H9 (cell line): ENCODE results near the gene ALDH1A2. TPM values are rescaled to one million over a fixed set of nuclear protein-coding genes. Genes with fewer than 3 reads are reported as not detected.

Experiments
- DNase-seq: peaks from one replicate; pipeline ENCODE4 v3.0.0-alpha.2; 2017
- H2AFZ ChIP-seq: one replicate; pipeline ENCODE4 v1.6.1; 2013; ENCODE audit warnings: mild to moderate bottlenecking, low read length, control low read depth, moderate library complexity
- H2AK5ac ChIP-seq: 2 replicates; pipeline ENCODE4 v1.6.1; 2013; ENCODE audit warnings: low read length, control low read depth, mixed read lengths; ENCODE audit not compliant: insufficient read length
- H2BK120ac ChIP-seq: one replicate; pipeline ENCODE4 v1.6.1; 2013; ENCODE audit warnings: low read depth, mild to moderate bottlenecking, low read length, control low read depth, inconsistent platforms; ENCODE audit not compliant: poor library complexity, severe bottlenecking
- H2BK12ac ChIP-seq: 2 replicates; pipeline ENCODE4 v1.6.1; 2013; ENCODE audit warnings: low read length, control low read depth, mixed read lengths, low read depth; ENCODE audit not compliant: insufficient read length
- H2BK15ac ChIP-seq: 2 replicates; pipeline ENCODE4 v1.6.1; 2013; ENCODE audit warnings: low read depth, low read length, control low read depth
- H2BK20ac ChIP-seq: one replicate; pipeline ENCODE4 v1.6.1; 2013; ENCODE audit warnings: low read depth, mild to moderate bottlenecking, low read length, control low read depth, inconsistent platforms; ENCODE audit not compliant: poor library complexity, severe bottlenecking
- H2BK5ac ChIP-seq: 2 replicates; pipeline ENCODE4 v1.6.1; 2013; ENCODE audit warnings: low read length, control low read depth, mixed read lengths; ENCODE audit not compliant: insufficient read length
- H3K14ac ChIP-seq: 2 replicates; pipeline ENCODE4 v1.6.1; 2013; ENCODE audit warnings: low read length, control low read depth; ENCODE audit not compliant: insufficient read depth
- H3K18ac ChIP-seq: 2 replicates; pipeline ENCODE4 v1.6.1; 2013; ENCODE audit warnings: low read depth, mild to moderate bottlenecking, mixed read lengths, low read length, control low read depth; ENCODE audit not compliant: insufficient read length
- H3K23ac ChIP-seq: 2 replicates; pipeline ENCODE4 v1.6.1; 2013; ENCODE audit warnings: low read length, control low read depth, mixed read lengths, low read depth; ENCODE audit not compliant: insufficient read length
- H3K23me2 ChIP-seq: 2 replicates; pipeline ENCODE4 v1.6.1; 2013; ENCODE audit warnings: low read depth, mild to moderate bottlenecking, mixed read lengths, low read length, control low read depth; ENCODE audit not compliant: insufficient read length, poor library complexity, severe bottlenecking
- H3K27ac ChIP-seq: 2 replicates; pipeline ENCODE4 v1.5.1; 2013; ENCODE audit warnings: low read length, control low read depth, mixed read lengths, low read depth; ENCODE audit not compliant: insufficient read length
- H3K27me3 ChIP-seq: 2 replicates; pipeline ENCODE4 v1.6.1; 2013; ENCODE audit warnings: low read length, control low read depth, inconsistent platforms; ENCODE audit not compliant: insufficient read depth
- H3K4ac ChIP-seq: 2 replicates; pipeline ENCODE4 v1.6.1; 2013; ENCODE audit warnings: low read depth, mild to moderate bottlenecking, control low read depth, inconsistent platforms, low read length, moderate library complexity
- H3K4me1 ChIP-seq: 2 replicates; pipeline ENCODE4 v1.6.1; 2013; ENCODE audit warnings: low read length, control low read depth, inconsistent platforms; ENCODE audit not compliant: insufficient read depth
- H3K4me2 ChIP-seq: 2 replicates; pipeline ENCODE4 v1.6.1; 2013; ENCODE audit warnings: low read length, control low read depth, mixed read lengths; ENCODE audit not compliant: insufficient read length, insufficient read depth
- H3K56ac ChIP-seq: 2 replicates; pipeline ENCODE4 v1.6.1; 2013; ENCODE audit warnings: low read depth, mild to moderate bottlenecking, mixed read lengths, low read length, control low read depth; ENCODE audit not compliant: insufficient read length
- H3K79me1 ChIP-seq: 2 replicates; pipeline ENCODE4 v1.6.1; 2013; ENCODE audit warnings: low read depth, mild to moderate bottlenecking, moderate library complexity, low read length, control low read depth, inconsistent platforms; ENCODE audit not compliant: insufficient read depth, poor library complexity, severe bottlenecking
- H3K79me2 ChIP-seq: 2 replicates; pipeline ENCODE4 v1.6.1; 2013; ENCODE audit warnings: low read length, control low read depth, inconsistent platforms; ENCODE audit not compliant: insufficient read depth
- H3K9ac ChIP-seq: 2 replicates; pipeline ENCODE4 v1.6.1; 2013; ENCODE audit warnings: low read length, control low read depth, mixed read lengths; ENCODE audit not compliant: insufficient read length; ENCODE audit errors: extremely low read depth
- H3K9me3 ChIP-seq: one replicate; pipeline ENCODE4 v1.6.1; 2013; ENCODE audit warnings: low read depth, low read length, inconsistent platforms; ENCODE audit not compliant: control insufficient read depth
- H3T11ph ChIP-seq: one replicate; pipeline ENCODE4 v1.6.1; 2013; ENCODE audit warnings: mild to moderate bottlenecking, low read length, control low read depth, inconsistent platforms
- H4K20me1 ChIP-seq: one replicate; pipeline ENCODE4 v1.6.1; 2013; ENCODE audit not compliant: control insufficient read depth, insufficient read length, insufficient read depth
- H4K5ac ChIP-seq: 2 replicates; pipeline ENCODE4 v1.6.1; 2013; ENCODE audit warnings: low read depth, mild to moderate bottlenecking, mixed read lengths, low read length, control low read depth; ENCODE audit not compliant: insufficient read length
- H4K8ac ChIP-seq: replicated peaks from 2 replicates; pipeline ENCODE4 v1.6.1; 2013; ENCODE audit warnings: low read length, control low read depth, mixed read lengths, low read depth; ENCODE audit not compliant: insufficient read length
- H4K91ac ChIP-seq: 2 replicates; pipeline ENCODE4 v1.6.1; 2013; ENCODE audit warnings: low read depth, mild to moderate bottlenecking, moderate library complexity, mixed read lengths, low read length, control low read depth; ENCODE audit not compliant: insufficient read length
- H3K27ac Mint-ChIP-seq, 3 experiments: 2 replicates in 2 of 3; 3 replicates in 1 of 3; pipeline ENCODE4 v1.8.0; 2020 to 2021; ENCODE audit warnings: mixed read lengths in 3 of 3, mild to moderate bottlenecking in 1 of 3, moderate library complexity in 1 of 3
- H3K27me3 Mint-ChIP-seq: 2 replicates; pipeline ENCODE4 v1.8.0; 2021; ENCODE audit warnings: low read depth, mild to moderate bottlenecking, moderate library complexity, mixed read lengths
- H3K36me3 Mint-ChIP-seq, 3 experiments: 2 replicates in 2 of 3; 3 replicates in 1 of 3; pipeline ENCODE4 v1.8.0; 2020 to 2021; ENCODE audit warnings: low read depth in 3 of 3, mixed read lengths in 3 of 3; ENCODE audit not compliant: insufficient read depth in 1 of 3
- H3K4me1 Mint-ChIP-seq, 2 experiments: 2 replicates each; pipeline ENCODE4 v1.8.0; 2020; ENCODE audit warnings: mixed read lengths in 2 of 2
- H3K4me3 Mint-ChIP-seq, 2 experiments: 2 replicates in 1 of 2; 3 replicates in 1 of 2; pipeline ENCODE4 v1.8.0; 2020 to 2021; ENCODE audit warnings: mild to moderate bottlenecking in 2 of 2, mixed read lengths in 2 of 2, moderate library complexity in 1 of 2
- H3K9me3 Mint-ChIP-seq, 2 experiments: 2 replicates in 1 of 2; 3 replicates in 1 of 2; pipeline ENCODE4 v1.8.0; 2020; ENCODE audit warnings: mild to moderate bottlenecking in 2 of 2, mixed read lengths in 2 of 2, moderate library complexity in 1 of 2
- WGBS: extraction: QIAGEN DNeasy Blood & Tissue Kit; methylation state at CpG from one replicate; pipeline ENCODE4 v1.1.7; 2013; ENCODE audit warnings: missing lambda C conversion rate, low lambda C conversion rate, mixed read lengths; ENCODE audit not compliant: insufficient read length; ENCODE audit errors: extremely low coverage; 5-methylcytosine and 5-hydroxymethylcytosine counted together
- total RNA-seq: library from RNA; stranded (reverse); gene quantifications from 2 replicates; pipeline ENCODE4 v1.2.1, GENCODE V29; 2021
- TF ChIP-seq, protein P1 (sequence below): fragments of 200-600 bp; sonication (generic); conservative IDR thresholded peaks from 3 replicates; pipeline ENCODE4 v1.8.0; 2021; ENCODE audit warnings: antibody characterized with exemption, mild to moderate bottlenecking

Gene ALDH1A2
- total RNA-seq, 1 experiment from 2014 or later, result 0.72 TPM

DNA sequence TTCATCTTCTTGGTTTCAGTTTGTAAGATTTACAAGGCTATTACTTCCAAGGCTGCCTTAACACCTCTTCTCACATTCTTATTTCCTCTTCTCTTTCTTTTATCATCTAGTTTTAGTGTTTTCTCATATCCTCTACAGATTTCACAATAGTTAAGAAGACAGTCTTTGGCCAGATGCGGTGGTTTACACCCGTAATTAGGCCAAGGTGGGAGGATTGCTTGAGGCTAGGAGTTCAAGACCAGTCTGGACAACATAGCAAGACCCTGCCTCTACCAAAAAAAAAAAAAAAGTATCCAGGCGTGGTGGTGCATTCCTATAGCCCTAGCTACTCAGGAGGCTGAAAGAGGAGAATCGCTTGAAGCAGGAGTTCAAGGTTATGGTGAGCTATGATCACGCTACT is 3.5 kb upstream of the ALDH1A2 start:
- peaks cover 10% of the 10 kb centered on the region in 2 experiments for H3K4me1 Mint-ChIP-seq

More for the DNA sequence above, 3.5 kb upstream of the ALDH1A2 start:
- no peaks in the 10 kb centered on the region for H3K36me3 Mint-ChIP-seq
- no CpG with 5 or more reads among the region's 5 CpGs for WGBS
- no peak overlapping the region for H4K8ac ChIP-seq
- no peak overlapping the region for H2BK120ac ChIP-seq
- peaks cover 59% of the 10 kb centered on the region for H3K27me3 Mint-ChIP-seq
- H3K23me2 ChIP-seq, result peaks cover 12% of the 10 kb centered on the region
- no peak overlapping the region for H3T11ph ChIP-seq
- no peak overlapping the region for H2AFZ ChIP-seq
- H3K4me1 ChIP-seq, result no peaks in the 10 kb centered on the region
- H3K56ac ChIP-seq, result no peak overlapping the region
- no peak overlapping the region for H2BK5ac ChIP-seq
- DNase-seq, result no peak
- peaks cover 20% of the 10 kb centered on the region; the same call in 1 of the 2 replicates for H3K27me3 ChIP-seq
- no peak overlapping the region for H3K14ac ChIP-seq
- no peak overlapping the region for H3K4me3 Mint-ChIP-seq
- H2BK20ac ChIP-seq, result no peak overlapping the region
- peaks cover 0 to 3% of the 10 kb centered on the region in 2 experiments; a peak in 1 of 5 replicates for H3K9me3 Mint-ChIP-seq
- no peak overlapping the region for H3K18ac ChIP-seq
- no peaks in the 10 kb centered on the region for H3K79me1 ChIP-seq
- no peaks in the 10 kb centered on the region for H3K9me3 ChIP-seq
- no peak overlapping the region for H3K4ac ChIP-seq
- H3K27ac Mint-ChIP-seq, result no peak overlapping the region
- H4K91ac ChIP-seq, result no peak overlapping the region
- H3K23ac ChIP-seq, result no peak overlapping the region
- H3K27ac ChIP-seq, result no peak overlapping the region
- no peak overlapping the region for H4K5ac ChIP-seq
- no peaks in the 10 kb centered on the region for H4K20me1 ChIP-seq
- H3K79me2 ChIP-seq, result no peaks in the 10 kb centered on the region
- H2BK15ac ChIP-seq, result no peak overlapping the region
- TF ChIP-seq, protein P1, sequence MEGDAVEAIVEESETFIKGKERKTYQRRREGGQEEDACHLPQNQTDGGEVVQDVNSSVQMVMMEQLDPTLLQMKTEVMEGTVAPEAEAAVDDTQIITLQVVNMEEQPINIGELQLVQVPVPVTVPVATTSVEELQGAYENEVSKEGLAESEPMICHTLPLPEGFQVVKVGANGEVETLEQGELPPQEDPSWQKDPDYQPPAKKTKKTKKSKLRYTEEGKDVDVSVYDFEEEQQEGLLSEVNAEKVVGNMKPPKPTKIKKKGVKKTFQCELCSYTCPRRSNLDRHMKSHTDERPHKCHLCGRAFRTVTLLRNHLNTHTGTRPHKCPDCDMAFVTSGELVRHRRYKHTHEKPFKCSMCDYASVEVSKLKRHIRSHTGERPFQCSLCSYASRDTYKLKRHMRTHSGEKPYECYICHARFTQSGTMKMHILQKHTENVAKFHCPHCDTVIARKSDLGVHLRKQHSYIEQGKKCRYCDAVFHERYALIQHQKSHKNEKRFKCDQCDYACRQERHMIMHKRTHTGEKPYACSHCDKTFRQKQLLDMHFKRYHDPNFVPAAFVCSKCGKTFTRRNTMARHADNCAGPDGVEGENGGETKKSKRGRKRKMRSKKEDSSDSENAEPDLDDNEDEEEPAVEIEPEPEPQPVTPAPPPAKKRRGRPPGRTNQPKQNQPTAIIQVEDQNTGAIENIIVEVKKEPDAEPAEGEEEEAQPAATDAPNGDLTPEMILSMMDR, result no peak
- no peak overlapping the region for H3K4me2 ChIP-seq
- no peak overlapping the region for H3K9ac ChIP-seq
- no peak overlapping the region for H2AK5ac ChIP-seq
- no peak overlapping the region for H2BK12ac ChIP-seq
